ENCODE measurements around the gene POLG2. TPM values are rescaled to one million over a fixed set of nuclear protein-coding genes. Genes with fewer than 3 reads are reported as not detected.

The POLG2 gene
- total and polyA plus RNA-seq, 2 donors (not counting 3 experiments of a cell fraction or from before 2014, with no cell fraction given): 6.5 to 18.6 TPM

DNA sequence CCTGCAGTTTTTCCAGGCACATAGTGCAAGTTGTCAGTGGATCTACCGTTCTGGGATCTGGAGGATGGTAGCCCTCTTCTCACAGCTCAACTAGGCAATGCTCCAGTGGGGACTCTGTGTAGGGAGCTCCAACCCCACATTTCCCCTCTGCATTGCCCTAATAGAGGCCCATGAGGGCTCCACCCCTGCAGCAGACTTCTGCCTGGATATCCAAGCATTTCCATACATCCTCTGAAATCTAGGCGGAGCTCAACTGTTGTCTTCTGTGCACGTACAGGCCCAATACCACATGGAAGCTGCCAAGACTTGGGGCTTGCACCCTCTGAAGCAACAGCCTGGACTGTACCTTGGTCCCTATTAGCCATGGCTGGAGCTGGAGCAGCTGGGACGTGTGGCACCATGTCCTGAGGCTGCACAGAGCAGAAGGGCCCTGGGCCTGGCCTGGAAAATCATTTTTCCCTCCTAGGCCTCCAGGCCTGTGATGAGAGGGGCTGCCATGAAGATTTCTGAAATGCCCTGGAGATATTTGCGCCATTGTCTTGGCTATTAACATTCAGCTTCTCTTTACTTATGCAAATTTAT lies 58.8 kb downstream of the POLG2 start:
- Histone ChIP-seq H3K27ac (ENCODE audit: insufficient read depth, low read depth, low read length) (no peak overlapping the region), H3K9ac (replicated peaks; ENCODE audit: extremely low read depth, insufficient read depth, low read length) (no peak overlapping the region), H3K4me3 (replicated peaks in 1 of 3; ENCODE audit: insufficient read depth in 1 of 3, low read depth in 1 of 3, low read length in 3 of 3) (no peak overlapping the region), H3K36me3 (ENCODE audit: control insufficient read depth in 2 of 2, extremely low read depth in 1 of 2, insufficient read depth in 2 of 2, low read length in 2 of 2) (no peaks in the 10 kb centered on the region), H3K9me3 (replicated peaks; ENCODE audit: control insufficient read depth, insufficient read depth, low read length) (peaks cover 6% of the 10 kb centered on the region), H3K4me2 (ENCODE audit: insufficient read depth, low read length) (no peak overlapping the region), H3K9me1 (replicated peaks; ENCODE audit: control insufficient read depth, extremely low read depth, insufficient read depth, low read length) (no peaks in the 10 kb centered on the region), H4K20me1 (replicated peaks; ENCODE audit: control insufficient read depth, extremely low read depth, insufficient read depth, low read length) (no peaks in the 10 kb centered on the region), H2AFZ (ENCODE audit: low read depth, low read length) (no peak overlapping the region), H3K27me3 (ENCODE audit: control insufficient read depth in 2 of 2, insufficient read depth in 2 of 2, low read length in 2 of 2) (no peaks in the 10 kb centered on the region), H3K79me2 (ENCODE audit: control insufficient read depth, insufficient read depth, low read length) (no peaks in the 10 kb centered on the region), H3K4me1 (ENCODE audit: control insufficient read depth, extremely low read depth, insufficient read depth, low read length) (peaks cover 12% of the 10 kb centered on the region)
- CTCF ChIA-PET: interaction anchor here (2.2 kb wide), 1 partner anchor 53 kb away, joined by 6 read pairs; no protein-coding TSS in a partner anchor
- no TSS peak for BruUV-seq (replicated peaks)
- TF ChIP-seq EZH2 (IDR thresholded peaks at IDR 0.05; ENCODE audit: borderline replicate concordance, low read depth, low read length, severe bottlenecking): no peak
- no peak for TF ChIP-seq GATA2 (IDR thresholded peaks at IDR 0.05; ENCODE audit: insufficient read depth, insufficient read length, low read depth, low read length)
- TF ChIP-seq, protein P1, sequence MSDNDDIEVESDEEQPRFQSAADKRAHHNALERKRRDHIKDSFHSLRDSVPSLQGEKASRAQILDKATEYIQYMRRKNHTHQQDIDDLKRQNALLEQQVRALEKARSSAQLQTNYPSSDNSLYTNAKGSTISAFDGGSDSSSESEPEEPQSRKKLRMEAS (IDR thresholded peaks at IDR 0.05; ENCODE audit: insufficient read depth, insufficient read length): no peak
- TF ChIP-seq POLR2A (IDR thresholded peaks at IDR 0.05; ENCODE audit: low read depth, low read length): no peak
- TF ChIP-seq POLR2AphosphoS5 (IDR thresholded peaks at IDR 0.05; ENCODE audit: insufficient read depth, low read depth, low read length): no peak
- TF ChIP-seq JUN (IDR thresholded peaks at IDR 0.05; ENCODE audit: borderline replicate concordance, insufficient read depth, insufficient read length, low read depth): no peak
- intact Hi-C loops (cut with micrococcal nuclease) (no loop called here), dilution Hi-C loops (cut with MboI; ENCODE audit: extremely low pct_ligation_motif_present, low sequenced_read_pairs) (no loop called here)
- POLR2A ChIA-PET: no interaction called here
- DNase-seq (ENCODE audit: low read depth, low spot score) (no peak), FAIRE-seq (no peak)

DNA sequence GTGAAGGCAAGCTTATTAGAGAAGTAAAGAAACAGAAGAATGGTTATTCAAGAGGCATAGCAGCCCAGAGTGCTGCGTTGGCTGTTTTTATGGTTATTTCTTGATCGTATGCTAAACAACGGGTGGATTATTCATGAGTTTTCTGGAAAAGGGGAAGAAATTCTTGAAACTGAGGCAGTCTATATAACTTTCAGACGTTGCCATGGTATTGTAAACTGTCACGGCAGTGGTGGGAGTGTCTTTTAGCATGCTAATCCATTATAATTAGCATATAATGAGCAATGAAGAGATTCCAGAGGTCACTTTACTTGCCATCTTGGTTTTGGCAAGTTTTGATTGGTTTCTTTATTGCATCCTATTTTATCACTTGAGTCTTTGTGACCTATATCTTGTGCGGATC lies 65.3 kb downstream of the POLG2 start:
- Histone ChIP-seq H3K9me1 (replicated peaks; ENCODE audit: control insufficient read depth, extremely low read depth, insufficient read depth, low read length) (no peaks in the 10 kb centered on the region), H3K9me3 (replicated peaks; ENCODE audit: control insufficient read depth, insufficient read depth, low read length) (no peaks in the 10 kb centered on the region), H3K36me3 (ENCODE audit: control insufficient read depth in 2 of 2, extremely low read depth in 1 of 2, insufficient read depth in 2 of 2, low read length in 2 of 2) (no peaks in the 10 kb centered on the region), H3K79me2 (ENCODE audit: control insufficient read depth, insufficient read depth, low read length) (no peaks in the 10 kb centered on the region), H3K27me3 (ENCODE audit: control insufficient read depth in 2 of 2, insufficient read depth in 2 of 2, low read length in 2 of 2) (no peaks in the 10 kb centered on the region), H3K9ac (replicated peaks; ENCODE audit: extremely low read depth, insufficient read depth, low read length) (no peak overlapping the region), H2AFZ (ENCODE audit: low read depth, low read length) (no peak overlapping the region), H3K4me2 (ENCODE audit: insufficient read depth, low read length) (no peak overlapping the region), H4K20me1 (replicated peaks; ENCODE audit: control insufficient read depth, extremely low read depth, insufficient read depth, low read length) (no peaks in the 10 kb centered on the region), H3K4me1 (ENCODE audit: control insufficient read depth, extremely low read depth, insufficient read depth, low read length) (no peaks in the 10 kb centered on the region), H3K4me3 (replicated peaks in 1 of 3; ENCODE audit: insufficient read depth in 1 of 3, low read depth in 1 of 3, low read length in 3 of 3) (no peak overlapping the region), H3K27ac (ENCODE audit: insufficient read depth, low read depth, low read length) (no peak overlapping the region)
- ChIA-PET CTCF (interaction anchor here (0.9 kb wide), 1 partner anchor 61 kb away, joined by 3 read pairs; no protein-coding TSS in a partner anchor), POLR2A (interaction anchor here (0.6 kb wide), 1 partner anchor 1420 kb away, joined by 3 read pairs; no protein-coding TSS in a partner anchor)
- DNase-seq (ENCODE audit: low read depth, low spot score) (no peak), FAIRE-seq (no peak)
- TF ChIP-seq, protein P2, sequence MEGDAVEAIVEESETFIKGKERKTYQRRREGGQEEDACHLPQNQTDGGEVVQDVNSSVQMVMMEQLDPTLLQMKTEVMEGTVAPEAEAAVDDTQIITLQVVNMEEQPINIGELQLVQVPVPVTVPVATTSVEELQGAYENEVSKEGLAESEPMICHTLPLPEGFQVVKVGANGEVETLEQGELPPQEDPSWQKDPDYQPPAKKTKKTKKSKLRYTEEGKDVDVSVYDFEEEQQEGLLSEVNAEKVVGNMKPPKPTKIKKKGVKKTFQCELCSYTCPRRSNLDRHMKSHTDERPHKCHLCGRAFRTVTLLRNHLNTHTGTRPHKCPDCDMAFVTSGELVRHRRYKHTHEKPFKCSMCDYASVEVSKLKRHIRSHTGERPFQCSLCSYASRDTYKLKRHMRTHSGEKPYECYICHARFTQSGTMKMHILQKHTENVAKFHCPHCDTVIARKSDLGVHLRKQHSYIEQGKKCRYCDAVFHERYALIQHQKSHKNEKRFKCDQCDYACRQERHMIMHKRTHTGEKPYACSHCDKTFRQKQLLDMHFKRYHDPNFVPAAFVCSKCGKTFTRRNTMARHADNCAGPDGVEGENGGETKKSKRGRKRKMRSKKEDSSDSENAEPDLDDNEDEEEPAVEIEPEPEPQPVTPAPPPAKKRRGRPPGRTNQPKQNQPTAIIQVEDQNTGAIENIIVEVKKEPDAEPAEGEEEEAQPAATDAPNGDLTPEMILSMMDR (IDR thresholded peaks at IDR 0.05; ENCODE audit: extremely low read depth in 1 of 2, insufficient read depth in 1 of 2, low read depth in 1 of 2, low read length in 2 of 2): no peak
- TF ChIP-seq, protein P1 (IDR thresholded peaks at IDR 0.05; ENCODE audit: insufficient read depth, insufficient read length): no peak
- TF ChIP-seq MYC (IDR thresholded peaks at IDR 0.05; ENCODE audit: low read depth, low read length): no peak
- no peak for TF ChIP-seq FOS (IDR thresholded peaks at IDR 0.05; ENCODE audit: borderline replicate concordance, insufficient read depth, low read length)
- TF ChIP-seq POLR2A (IDR thresholded peaks at IDR 0.05; ENCODE audit: low read depth, low read length): no peak
- TF ChIP-seq GATA2 (IDR thresholded peaks at IDR 0.05; ENCODE audit: insufficient read depth, insufficient read length, low read depth, low read length): no peak
- no peak for TF ChIP-seq JUN (IDR thresholded peaks at IDR 0.05; ENCODE audit: borderline replicate concordance, insufficient read depth, insufficient read length, low read depth)
- TF ChIP-seq POLR2AphosphoS5 (IDR thresholded peaks at IDR 0.05; ENCODE audit: insufficient read depth, low read depth, low read length): no peak
- TF ChIP-seq EZH2 (IDR thresholded peaks at IDR 0.05; ENCODE audit: borderline replicate concordance, low read depth, low read length, severe bottlenecking): no peak
- dilution Hi-C loops (cut with MboI; ENCODE audit: extremely low pct_ligation_motif_present, low sequenced_read_pairs) (no loop called here), intact Hi-C loops (cut with micrococcal nuclease) (no loop called here)
- no TSS peak for BruUV-seq (replicated peaks)

Data from endothelial cell of umbilical vein (primary cell).